Upper lobe of left lung (tissue), 6 donors: ENCODE measurements around the gene ADGRF4. TPM values are rescaled to one million over a fixed set of nuclear protein-coding genes. Genes with fewer than 3 reads are reported as not detected.

Experiments
- ATAC-seq, 2 donors: fragments of 200-7000 bp; cut with Tn5 transposase; one replicate each; pipeline ENCODE4 v1.9.1; 2022; ENCODE audit warnings: mild to moderate bottlenecking in 2 of 2, moderate library complexity in 2 of 2; ENCODE audit not compliant: low FRiP score in 2 of 2
- DNase-seq, 2 donors: peaks; one replicate each; pipeline ENCODE4 v3.0.0-alpha.2; 2019 to 2020
- H3K27ac ChIP-seq, 4 donors: fragments of 200-600 bp; sonication (generic); one replicate each; pipeline ENCODE4 v1.5.1; 2016 to 2019
- H3K27me3 ChIP-seq, 4 donors: fragments of 200-600 bp; sonication (generic); one replicate each; pipeline ENCODE4 v1.5.1; 2017 to 2019
- H3K36me3 ChIP-seq, 4 donors: fragments of 200-600 bp; sonication (generic); one replicate each; pipeline ENCODE4 v1.5.1; 2016 to 2019
- H3K4me1 ChIP-seq, 4 donors: fragments of 200-600 bp; sonication (generic); one replicate each; pipeline ENCODE4 v1.5.1; 2018 to 2019
- H3K4me3 ChIP-seq, 4 donors: fragments of 200-600 bp; sonication (generic); one replicate each; pipeline ENCODE4 v1.5.1; 2017 to 2019; ENCODE audit warnings: mild to moderate bottlenecking in 2 of 4, moderate library complexity in 1 of 4
- H3K9me3 ChIP-seq, 4 donors: fragments of 200-600 bp; sonication (generic); one replicate each; pipeline ENCODE4 v1.5.1; 2018 to 2019
- EP300 ChIP-seq, 4 donors: sonication (generic); formaldehyde crosslinking; IDR thresholded peaks; one replicate each; pipeline ENCODE4 v1.5.1; 2017; ENCODE audit warnings: antibody characterized with exemption in 4 of 4, control low read depth in 2 of 4
- POLR2A ChIP-seq, 4 donors: fragments of 450-650 bp; IDR thresholded peaks; one replicate each; pipeline ENCODE4 v1.5.1; 2016 to 2017; ENCODE audit warnings: antibody characterized with exemption in 4 of 4, mild to moderate bottlenecking in 2 of 4
- POLR2AphosphoS5 ChIP-seq, 2 donors: sonication (generic); formaldehyde crosslinking; IDR thresholded peaks; one replicate each; pipeline ENCODE4 v1.5.1; 2017; ENCODE audit warnings: antibody characterized with exemption in 2 of 2
- WGBS, 2 donors: methylation state at CpG; one replicate each; pipeline ENCODE4 v1.1.5; 2017 to 2018; 5-methylcytosine and 5-hydroxymethylcytosine counted together
- total RNA-seq, 6 donors: library from RNA; depleted of rRNA in 4 of 6; stranded (reverse); fragments of >200 nt in 4 of 6; gene quantifications; one replicate each; pipeline versions ENCODE4 v1.1.0 to v1.2.1, GENCODE V29; 2016 to 2021
- TF ChIP-seq, protein P1 (sequence below), 6 experiments: fragments of 450-650 bp in 4 of 6; fragments of 200-600 bp in 2 of 6; sonication (generic) in 2 of 6; IDR thresholded peaks; one replicate each; pipeline ENCODE4 v1.5.1; 2016 to 2019; ENCODE audit warnings: antibody characterized with exemption in 6 of 6
- donor health status: DM: no; HTN: no; CAD: no; lungs with moderate emphysema.
- donor health status: DM: no; HTN: yes; CAD: no; lungs with severe emphysema.

Gene ADGRF4
- total RNA-seq, 6 donors from 2014 or later: 0.15 to 0.20 (median 0.18) TPM; not detected in 2

DNA sequence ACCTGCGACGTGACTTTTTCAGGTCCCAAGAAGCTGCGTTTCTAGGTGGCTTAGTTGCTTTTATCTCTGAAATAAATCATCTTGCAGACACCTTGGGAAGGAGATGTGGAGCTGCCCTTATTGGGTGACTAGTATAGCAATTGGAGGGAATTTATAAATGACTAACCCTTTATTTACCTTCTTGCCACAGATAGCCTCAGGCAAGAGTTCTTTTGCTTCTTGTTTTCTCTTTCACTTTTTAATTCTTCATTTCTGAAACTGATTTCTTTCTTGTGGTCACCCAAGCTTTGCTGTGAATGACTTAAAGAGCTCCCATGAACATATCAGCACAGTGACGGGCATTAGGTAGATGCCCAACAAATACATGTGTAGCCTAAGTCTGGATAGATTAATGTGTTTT lies 3.0 kb downstream of the ADGRF4 start:
- Histone ChIP-seq H3K27ac (no peak overlapping the region), H3K4me1 (no peaks in the 10 kb centered on the region), H3K27me3 (no peaks in the 10 kb centered on the region), H3K4me3 (no peak overlapping the region), H3K9me3 (no peaks in the 10 kb centered on the region), H3K36me3 (no peaks in the 10 kb centered on the region)
- ATAC-seq (no peak), DNase-seq (no peak)
- 62 to 64% methylated on average over 4 of the region's 4 CpGs for WGBS, 2 donors
- no peak for TF ChIP-seq POLR2A (IDR thresholded peaks at IDR 0.05)
- no peak for TF ChIP-seq POLR2AphosphoS5 (IDR thresholded peaks at IDR 0.05)
- TF ChIP-seq EP300 (IDR thresholded peaks at IDR 0.05): no peak
- TF ChIP-seq, protein P1, sequence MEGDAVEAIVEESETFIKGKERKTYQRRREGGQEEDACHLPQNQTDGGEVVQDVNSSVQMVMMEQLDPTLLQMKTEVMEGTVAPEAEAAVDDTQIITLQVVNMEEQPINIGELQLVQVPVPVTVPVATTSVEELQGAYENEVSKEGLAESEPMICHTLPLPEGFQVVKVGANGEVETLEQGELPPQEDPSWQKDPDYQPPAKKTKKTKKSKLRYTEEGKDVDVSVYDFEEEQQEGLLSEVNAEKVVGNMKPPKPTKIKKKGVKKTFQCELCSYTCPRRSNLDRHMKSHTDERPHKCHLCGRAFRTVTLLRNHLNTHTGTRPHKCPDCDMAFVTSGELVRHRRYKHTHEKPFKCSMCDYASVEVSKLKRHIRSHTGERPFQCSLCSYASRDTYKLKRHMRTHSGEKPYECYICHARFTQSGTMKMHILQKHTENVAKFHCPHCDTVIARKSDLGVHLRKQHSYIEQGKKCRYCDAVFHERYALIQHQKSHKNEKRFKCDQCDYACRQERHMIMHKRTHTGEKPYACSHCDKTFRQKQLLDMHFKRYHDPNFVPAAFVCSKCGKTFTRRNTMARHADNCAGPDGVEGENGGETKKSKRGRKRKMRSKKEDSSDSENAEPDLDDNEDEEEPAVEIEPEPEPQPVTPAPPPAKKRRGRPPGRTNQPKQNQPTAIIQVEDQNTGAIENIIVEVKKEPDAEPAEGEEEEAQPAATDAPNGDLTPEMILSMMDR (IDR thresholded peaks at IDR 0.05): no peak

DNA sequence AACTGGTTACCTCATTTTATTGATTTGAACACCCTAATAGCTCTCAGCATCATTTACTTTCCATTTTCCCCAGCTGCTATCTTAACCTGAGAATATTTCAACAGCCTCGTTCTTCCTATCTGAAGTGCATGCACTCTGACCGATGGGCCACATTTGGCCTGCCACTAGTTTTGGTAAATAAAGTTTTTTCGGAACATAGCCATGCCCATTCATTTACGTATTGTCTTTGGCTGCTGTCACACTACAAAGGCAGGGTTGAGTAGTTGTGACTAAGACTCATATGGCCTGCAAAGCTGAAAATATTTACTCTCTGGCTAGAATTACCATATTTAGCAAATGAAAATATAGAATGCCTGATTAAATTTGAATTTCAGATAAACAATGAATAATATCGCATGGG lies 10.8 kb downstream of the ADGRF4 start:
- Histone ChIP-seq H3K9me3 (no peaks in the 10 kb centered on the region), H3K4me3 (no peak overlapping the region), H3K36me3 (no peaks in the 10 kb centered on the region), H3K27ac (no peak overlapping the region), H3K27me3 (no peaks in the 10 kb centered on the region), H3K4me1 (no peaks in the 10 kb centered on the region)
- ATAC-seq: no peak
- TF ChIP-seq POLR2AphosphoS5 (IDR thresholded peaks at IDR 0.05) (no peak), EP300 (IDR thresholded peaks at IDR 0.05) (no peak), POLR2A (IDR thresholded peaks at IDR 0.05) (no peak)
- TF ChIP-seq, protein P1 (IDR thresholded peaks at IDR 0.05): no peak
- DNase-seq: no peak
- 70 to 71% methylated on average over 5 of the region's 5 CpGs for WGBS, 2 donors

DNA sequence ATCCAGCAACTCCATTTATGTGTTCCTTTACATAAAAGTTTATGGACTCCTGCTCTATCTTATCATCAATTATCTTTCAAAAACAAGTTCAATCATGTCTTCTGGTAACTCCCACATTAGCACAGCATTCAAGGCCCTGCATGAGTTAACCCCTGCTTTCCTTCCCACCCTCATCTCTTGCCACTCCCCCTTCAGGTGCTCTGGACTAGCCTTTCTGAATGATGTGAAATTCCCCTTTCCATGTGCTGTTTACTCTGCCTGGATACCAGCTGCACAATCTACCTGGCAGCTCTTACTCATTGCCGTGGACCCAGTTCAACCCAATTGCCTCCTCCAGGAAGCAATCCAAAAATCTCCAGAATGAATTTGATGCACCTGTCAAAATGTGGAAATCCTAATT lies 11.9 kb downstream of the ADGRF4 start:
- H3K36me3 ChIP-seq: no peaks in the 10 kb centered on the region
- H3K9me3 ChIP-seq: no peaks in the 10 kb centered on the region
- no peak for TF ChIP-seq POLR2AphosphoS5 (IDR thresholded peaks at IDR 0.05)
- TF ChIP-seq, protein P1 (IDR thresholded peaks at IDR 0.05): no peak
- TF ChIP-seq EP300 (IDR thresholded peaks at IDR 0.05): no peak
- no peak for TF ChIP-seq POLR2A (IDR thresholded peaks at IDR 0.05)
- H3K4me3 ChIP-seq: no peak overlapping the region
- no peaks in the 10 kb centered on the region for H3K27me3 ChIP-seq
- WGBS, 2 donors: 68 to 90% methylated on average over 1 of the region's 1 CpG
- ATAC-seq (no peak), DNase-seq (no peak)
- H3K4me1 ChIP-seq: no peaks in the 10 kb centered on the region
- H3K27ac ChIP-seq: no peak overlapping the region

DNA sequence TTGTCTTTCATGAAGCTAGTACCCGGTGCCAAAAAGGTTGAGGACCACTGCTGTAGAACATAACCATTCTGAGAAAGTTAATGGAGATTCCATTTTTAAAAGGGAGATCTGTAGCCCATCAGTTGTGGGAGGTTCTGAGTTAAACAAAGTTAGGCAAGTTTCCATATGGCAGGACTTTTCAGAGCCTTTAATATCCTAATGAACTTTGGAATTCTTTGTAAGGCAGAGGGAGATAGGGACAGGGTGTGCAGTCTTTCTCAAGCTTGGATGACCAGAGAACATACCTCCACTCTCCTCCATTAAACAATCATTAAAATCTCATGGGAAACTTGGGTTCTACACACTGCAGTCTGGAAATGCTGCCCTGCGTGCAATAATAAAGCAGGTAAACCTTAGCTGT lies 14.8 kb downstream of the ADGRF4 start:
- ATAC-seq: no peak
- H3K4me3 ChIP-seq: no peak overlapping the region
- no peaks in the 10 kb centered on the region for H3K36me3 ChIP-seq
- H3K27ac ChIP-seq: no peak overlapping the region
- H3K27me3 ChIP-seq: no peaks in the 10 kb centered on the region
- no peaks in the 10 kb centered on the region for H3K9me3 ChIP-seq
- 95% methylated on average over 2 of the region's 2 CpGs for WGBS, 2 donors
- H3K4me1 ChIP-seq: no peaks in the 10 kb centered on the region
- no peak for DNase-seq
- TF ChIP-seq, protein P1 (IDR thresholded peaks at IDR 0.05): no peak
- no peak for TF ChIP-seq POLR2AphosphoS5 (IDR thresholded peaks at IDR 0.05)
- no peak for TF ChIP-seq EP300 (IDR thresholded peaks at IDR 0.05)
- TF ChIP-seq POLR2A (IDR thresholded peaks at IDR 0.05): no peak

DNA sequence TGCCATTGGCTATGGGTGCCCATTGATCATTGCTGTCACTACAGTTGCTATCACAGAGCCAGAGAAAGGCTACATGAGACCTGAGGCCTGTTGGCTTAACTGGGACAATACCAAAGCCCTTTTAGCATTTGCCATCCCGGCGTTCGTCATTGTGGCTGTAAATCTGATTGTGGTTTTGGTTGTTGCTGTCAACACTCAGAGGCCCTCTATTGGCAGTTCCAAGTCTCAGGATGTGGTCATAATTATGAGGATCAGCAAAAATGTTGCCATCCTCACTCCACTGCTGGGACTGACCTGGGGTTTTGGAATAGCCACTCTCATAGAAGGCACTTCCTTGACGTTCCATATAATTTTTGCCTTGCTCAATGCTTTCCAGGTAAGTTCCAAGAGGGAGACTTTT lies 16.4 kb downstream of the ADGRF4 start:
- Histone ChIP-seq H3K4me3 (no peak overlapping the region), H3K4me1 (no peaks in the 10 kb centered on the region), H3K36me3 (no peaks in the 10 kb centered on the region), H3K9me3 (no peaks in the 10 kb centered on the region), H3K27ac (no peak overlapping the region), H3K27me3 (no peaks in the 10 kb centered on the region)
- DNase-seq: no peak
- no peak for ATAC-seq
- no peak for TF ChIP-seq POLR2A (IDR thresholded peaks at IDR 0.05)
- TF ChIP-seq EP300 (IDR thresholded peaks at IDR 0.05): no peak
- no peak for TF ChIP-seq POLR2AphosphoS5 (IDR thresholded peaks at IDR 0.05)
- TF ChIP-seq, protein P1 (IDR thresholded peaks at IDR 0.05): no peak
- WGBS, 2 donors: 59 to 69% methylated on average over 4 of the region's 4 CpGs
